Raji (cell line): ENCODE data around the gene LDHAL6B.

Experiments
- POLR2A ChIP-seq: IDR thresholded peaks from 2 replicates; pipeline ENCODE4 v1.6.1; 2011; ENCODE audit warnings: low read depth, low read length, control low read depth; ENCODE audit not compliant: insufficient read depth

Gene LDHAL6B

GRCh38 chr15:59251001-59251845 lies 44.6 kb downstream of the LDHAL6B start:
- TF ChIP-seq POLR2A: no peak

- no peak for TF ChIP-seq POLR2A
Measured at GRCh38 chr15:59252137-59252536, 45.5 kb downstream of the LDHAL6B start.

- no peak for TF ChIP-seq POLR2A
Measured at GRCh38 chr15:59255680-59256336, 49.2 kb downstream of the LDHAL6B start.

GRCh38 chr15:59256482-59256881 lies 49.8 kb downstream of the LDHAL6B start:
- no peak for TF ChIP-seq POLR2A

DNA sequence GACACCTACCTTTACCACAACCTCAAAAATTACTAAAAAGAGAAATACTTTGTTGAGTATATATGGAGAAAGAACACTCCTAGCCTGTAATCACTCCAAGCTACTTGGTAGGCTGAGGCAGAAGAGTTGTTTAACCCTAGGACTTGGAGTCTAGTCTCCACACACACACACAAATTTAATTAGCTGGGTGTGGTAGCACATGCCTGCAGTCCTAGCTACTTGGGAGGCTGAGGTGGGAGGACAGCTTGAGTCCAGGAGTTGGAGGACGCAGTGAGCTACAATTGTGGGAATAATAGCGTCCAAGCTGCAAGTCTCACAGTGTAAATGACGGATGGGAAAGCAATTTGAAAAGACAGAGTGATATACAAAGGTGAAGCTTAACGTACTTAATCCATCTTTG lies 50.5 kb downstream of the LDHAL6B start:
- TF ChIP-seq POLR2A: no peak
